Measurements from ENCODE around the gene SIRT1. TPM values are rescaled to one million over a fixed set of nuclear protein-coding genes. Genes with fewer than 3 reads are reported as not detected.

SIRT1 gene
- total RNA-seq, 1 donor from 2014 or later = 23.4 TPM

- Histone ChIP-seq H3K27me3 (no peaks in the 10 kb centered on the region), H3K36me3 (peaks cover 63% of the 10 kb centered on the region), H3K4me3 (no peak overlapping the region), H3K27ac (no peak overlapping the region), H3K4me1 (no peaks in the 10 kb centered on the region), H3K9me3 (no peaks in the 10 kb centered on the region)
- TF ChIP-seq CTCF (IDR thresholded peaks at IDR 0.05) = no peak
- ATAC-seq = no peak
- intact Hi-C loops (cut with DNase I) = no loop called here
- no peak for DNase-seq
These were observed 32.7 kb downstream of the SIRT1 start for GRCh38 chr10:67917169-67917568.

DNA sequence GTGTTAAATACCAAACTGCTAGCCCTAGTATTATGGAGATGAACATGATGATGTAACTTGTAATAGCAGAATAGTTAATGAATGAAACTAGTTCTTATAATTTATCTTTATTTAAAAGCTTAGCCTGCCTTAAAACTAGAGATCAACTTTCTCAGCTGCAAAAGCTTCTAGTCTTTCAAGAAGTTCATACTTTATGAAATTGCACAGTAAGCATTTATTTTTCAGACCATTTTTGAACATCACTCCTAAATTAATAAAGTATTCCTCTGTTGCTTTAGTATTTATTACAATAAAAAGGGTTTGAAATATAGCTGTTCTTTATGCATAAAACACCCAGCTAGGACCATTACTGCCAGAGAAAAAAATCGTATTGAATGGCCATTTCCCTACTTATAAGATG, 33.2 kb downstream of the SIRT1 start:
- Histone ChIP-seq H3K36me3 (peaks cover 63% of the 10 kb centered on the region), H3K4me3 (no peak overlapping the region), H3K27me3 (no peaks in the 10 kb centered on the region), H3K4me1 (no peaks in the 10 kb centered on the region), H3K9me3 (no peaks in the 10 kb centered on the region), H3K27ac (no peak overlapping the region)
- ATAC-seq (no peak), DNase-seq (no peak)
- no peak for TF ChIP-seq CTCF (IDR thresholded peaks at IDR 0.05)
- intact Hi-C loops (cut with DNase I) = no loop called here

GRCh38 chr10:67921065-67921464, 36.6 kb downstream of the SIRT1 start:
- no peak for DNase-seq
- Histone ChIP-seq H3K27me3 (no peaks in the 10 kb centered on the region), H3K27ac (no peak overlapping the region), H3K4me1 (no peaks in the 10 kb centered on the region), H3K36me3 (peaks cover 59% of the 10 kb centered on the region), H3K9me3 (no peaks in the 10 kb centered on the region), H3K4me3 (no peak overlapping the region)
- intact Hi-C loops (cut with DNase I) = no loop called here
- no peak for TF ChIP-seq CTCF (IDR thresholded peaks at IDR 0.05)
- ATAC-seq = no peak

DNA sequence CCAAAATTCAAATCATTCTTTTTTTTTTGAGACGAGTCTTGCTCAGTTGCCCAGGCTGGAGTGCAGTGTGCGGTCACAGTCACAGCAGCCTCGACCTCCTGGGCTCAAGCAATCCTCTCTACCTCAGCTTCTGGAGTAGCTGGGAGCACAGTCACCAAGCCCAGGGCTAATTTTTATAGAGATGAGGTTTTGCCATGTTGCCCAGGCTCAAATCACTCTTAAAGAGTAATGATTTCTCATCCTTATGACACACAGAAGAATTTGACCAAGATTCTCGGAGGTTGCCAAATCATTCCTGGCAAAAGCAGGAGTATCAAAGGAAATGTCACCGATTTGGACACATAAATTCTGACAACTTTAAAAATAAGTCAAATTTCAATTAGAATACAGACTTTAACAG, 39.1 kb downstream of the SIRT1 start:
- DNase-seq = no peak
- H3K4me1 ChIP-seq = no peaks in the 10 kb centered on the region
- no peak overlapping the region for H3K27ac ChIP-seq
- peaks cover 52% of the 10 kb centered on the region for H3K36me3 ChIP-seq
- H3K4me3 ChIP-seq = no peak overlapping the region
- no peak for TF ChIP-seq CTCF (IDR thresholded peaks at IDR 0.05)
- intact Hi-C loops (cut with DNase I) = no loop called here
- no peak for ATAC-seq
- no peaks in the 10 kb centered on the region for H3K27me3 ChIP-seq
- H3K9me3 ChIP-seq = no peaks in the 10 kb centered on the region

DNA sequence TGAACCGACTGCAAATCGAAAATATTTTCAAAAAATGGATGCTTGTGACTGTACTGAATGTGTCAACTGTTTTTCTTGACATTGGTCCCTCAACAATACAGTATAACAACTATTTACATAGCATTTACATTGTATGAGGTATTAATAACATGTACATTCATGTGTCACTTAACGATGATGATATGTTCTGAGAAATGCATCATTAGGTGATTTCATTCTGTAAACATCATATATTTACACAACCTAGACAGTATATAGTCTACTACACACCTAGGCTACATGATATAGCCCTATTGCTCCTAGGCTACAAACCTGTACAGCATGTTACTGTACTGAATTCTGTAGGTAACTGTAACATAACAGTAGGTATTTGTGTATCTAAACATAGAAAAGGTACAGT, 39.7 kb downstream of the SIRT1 start:
- Histone ChIP-seq H3K4me3 (no peak overlapping the region), H3K4me1 (no peaks in the 10 kb centered on the region), H3K9me3 (no peaks in the 10 kb centered on the region), H3K36me3 (peaks cover 53% of the 10 kb centered on the region), H3K27me3 (no peaks in the 10 kb centered on the region), H3K27ac (no peak overlapping the region)
- ATAC-seq (no peak), DNase-seq (no peak)
- no peak for TF ChIP-seq CTCF (IDR thresholded peaks at IDR 0.05)
- intact Hi-C loops (cut with DNase I) = no loop called here

GRCh38 chr10:67925449-67926005, 41.1 kb downstream of the SIRT1 start:
- Histone ChIP-seq H3K9me3 (no peaks in the 10 kb centered on the region), H3K36me3 (peaks cover 65% of the 10 kb centered on the region), H3K27me3 (no peaks in the 10 kb centered on the region), H3K4me3 (no peak overlapping the region), H3K4me1 (no peaks in the 10 kb centered on the region), H3K27ac (no peak overlapping the region)
- TF ChIP-seq CTCF (IDR thresholded peaks at IDR 0.05) = no peak
- intact Hi-C loops (cut with DNase I) = no loop called here
- ATAC-seq (no peak), DNase-seq (no peak)

Measured in upper lobe of right lung (tissue), 1 donor.